ENCODE data around the gene CTNNA2. TPM values are rescaled to one million over a fixed set of nuclear protein-coding genes. Genes with fewer than 3 reads are reported as not detected.

Gene CTNNA2
- total and polyA plus RNA-seq, 2 of the 8 experiments (the other 6 are each of a cell fraction or from before 2014, with no cell fraction given): 3.9 to 9.0 TPM

- TF ChIP-seq RBBP5 (IDR thresholded peaks at IDR 0.05; ENCODE audit: borderline replicate concordance, low read depth, low read length): no peak
These were observed 126.1 kb downstream of the CTNNA2 start (continued) for GRCh38 chr2:79638954-79639353.

Data from H1 (cell line).